IMR-90 (cell line): ENCODE data around the gene AGAP4.
"Not testable (repeated sequence)": the region's sequence is repeated elsewhere in the genome, so short reads cannot be mapped to it uniquely, and the experiment has no call there.

Experiments
- CEBPB ChIP-seq: IDR thresholded peaks from 2 replicates; pipeline ENCODE4 v1.6.1; 2012; ENCODE audit warnings: low read depth, low read length, improper control_type of control experiment
- CHD1 ChIP-seq: IDR thresholded peaks from 2 replicates; pipeline ENCODE4 v1.6.1; 2012; ENCODE audit warnings: low read depth, low read length, improper control_type of control experiment
- FOS ChIP-seq: fragments of 150-350 bp; IDR thresholded peaks from 2 replicates; pipeline ENCODE4 v1.6.1; 2016; ENCODE audit warnings: low read depth, low read length
- MAFK ChIP-seq: IDR thresholded peaks from 2 replicates; pipeline ENCODE4 v1.6.1; 2012; ENCODE audit warnings: low read depth, low read length, improper control_type of control experiment
- POLR2A ChIP-seq: IDR thresholded peaks from 2 replicates; pipeline ENCODE4 v1.6.1; 2012; ENCODE audit warnings: mild to moderate bottlenecking, low read depth, low read length
- RAD21 ChIP-seq: IDR thresholded peaks from 2 replicates; pipeline ENCODE4 v1.6.1; 2012; ENCODE audit warnings: low read length, improper control_type of control experiment
- SMC3 ChIP-seq: fragments of 150-350 bp; IDR thresholded peaks from 2 replicates; pipeline ENCODE4 v1.6.1; 2016; ENCODE audit warnings: low read depth, mild to moderate bottlenecking, antibody characterized with exemption, low read length, moderate library complexity
- TF ChIP-seq, protein P1 (sequence below): conservative IDR thresholded peaks from 2 replicates; pipeline ENCODE4 v1.5.1; 2012; ENCODE audit warnings: mild to moderate bottlenecking, low read depth, low read length, improper control_type of control experiment
- TF ChIP-seq, protein P2 (sequence below): fragments of 150-350 bp; IDR thresholded peaks from 2 replicates; pipeline ENCODE4 v1.6.1; 2017; ENCODE audit warnings: mild to moderate bottlenecking, antibody characterized with exemption, low read length, low read depth

DNA sequence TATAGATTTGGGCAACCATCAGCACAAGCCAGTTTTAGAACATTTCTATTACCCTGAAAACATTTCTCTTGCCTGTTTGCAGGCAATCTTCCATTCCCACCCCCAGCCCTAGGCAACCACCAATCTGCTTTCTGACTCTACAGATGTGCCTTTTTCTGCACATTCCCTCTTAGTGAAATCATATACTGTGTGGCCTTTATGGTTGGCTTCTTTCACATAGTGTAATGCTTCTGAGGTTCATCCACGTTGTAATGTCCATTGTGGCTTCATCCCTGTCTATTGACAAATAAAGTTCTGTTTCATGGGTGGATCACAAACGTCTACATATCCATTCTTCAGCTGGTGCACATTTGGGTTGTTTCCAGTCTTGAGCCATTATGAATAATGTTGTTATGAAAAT lies 42.3 kb downstream of the AGAP4 start:
- TF ChIP-seq POLR2A, CEBPB, FOS, MAFK, SMC3, CHD1, RAD21: not testable (repeated sequence)
- TF ChIP-seq, protein P1, sequence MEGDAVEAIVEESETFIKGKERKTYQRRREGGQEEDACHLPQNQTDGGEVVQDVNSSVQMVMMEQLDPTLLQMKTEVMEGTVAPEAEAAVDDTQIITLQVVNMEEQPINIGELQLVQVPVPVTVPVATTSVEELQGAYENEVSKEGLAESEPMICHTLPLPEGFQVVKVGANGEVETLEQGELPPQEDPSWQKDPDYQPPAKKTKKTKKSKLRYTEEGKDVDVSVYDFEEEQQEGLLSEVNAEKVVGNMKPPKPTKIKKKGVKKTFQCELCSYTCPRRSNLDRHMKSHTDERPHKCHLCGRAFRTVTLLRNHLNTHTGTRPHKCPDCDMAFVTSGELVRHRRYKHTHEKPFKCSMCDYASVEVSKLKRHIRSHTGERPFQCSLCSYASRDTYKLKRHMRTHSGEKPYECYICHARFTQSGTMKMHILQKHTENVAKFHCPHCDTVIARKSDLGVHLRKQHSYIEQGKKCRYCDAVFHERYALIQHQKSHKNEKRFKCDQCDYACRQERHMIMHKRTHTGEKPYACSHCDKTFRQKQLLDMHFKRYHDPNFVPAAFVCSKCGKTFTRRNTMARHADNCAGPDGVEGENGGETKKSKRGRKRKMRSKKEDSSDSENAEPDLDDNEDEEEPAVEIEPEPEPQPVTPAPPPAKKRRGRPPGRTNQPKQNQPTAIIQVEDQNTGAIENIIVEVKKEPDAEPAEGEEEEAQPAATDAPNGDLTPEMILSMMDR: not testable (repeated sequence)
- TF ChIP-seq, protein P2, sequence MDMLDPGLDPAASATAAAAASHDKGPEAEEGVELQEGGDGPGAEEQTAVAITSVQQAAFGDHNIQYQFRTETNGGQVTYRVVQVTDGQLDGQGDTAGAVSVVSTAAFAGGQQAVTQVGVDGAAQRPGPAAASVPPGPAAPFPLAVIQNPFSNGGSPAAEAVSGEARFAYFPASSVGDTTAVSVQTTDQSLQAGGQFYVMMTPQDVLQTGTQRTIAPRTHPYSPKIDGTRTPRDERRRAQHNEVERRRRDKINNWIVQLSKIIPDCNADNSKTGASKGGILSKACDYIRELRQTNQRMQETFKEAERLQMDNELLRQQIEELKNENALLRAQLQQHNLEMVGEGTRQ: not testable (repeated sequence)
